ENCODE measurements around the gene MBTD1.

DNA sequence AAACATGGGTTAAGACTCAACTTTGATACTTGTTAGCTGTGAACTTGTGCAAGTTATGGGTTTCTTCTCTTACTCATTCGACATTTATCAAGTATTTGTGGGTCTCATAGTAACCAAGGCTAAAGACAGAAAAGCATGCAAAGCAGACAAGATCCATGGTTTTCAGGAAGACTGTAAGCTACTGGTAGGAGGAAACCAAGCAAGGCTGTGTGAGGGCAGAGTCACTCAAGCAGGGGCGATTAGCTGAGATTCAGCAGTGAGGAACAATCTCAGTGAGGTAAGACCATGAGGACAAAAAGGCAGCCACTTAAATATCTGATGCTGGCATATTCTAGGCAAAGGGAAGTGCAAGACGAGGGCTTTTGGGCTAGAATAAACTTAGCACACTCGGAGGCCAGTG, 29.5 kb downstream of the MBTD1 start:
- no peak for TF ChIP-seq TARDBP (IDR thresholded peaks at IDR 0.05)
- TF ChIP-seq ARNT (IDR thresholded peaks at IDR 0.05), result no peak
- no peak for TF ChIP-seq FOXA1 (IDR thresholded peaks at IDR 0.05)
- no peak for TF ChIP-seq SP1 (IDR thresholded peaks at IDR 0.05)
- no peak for TF ChIP-seq BHLHE40 (IDR thresholded peaks at IDR 0.05; ENCODE audit: borderline replicate concordance)
- no peak for TF ChIP-seq SUZ12 (IDR thresholded peaks at IDR 0.05)
- TF ChIP-seq ELF4 (IDR thresholded peaks at IDR 0.05), result no peak
- TF ChIP-seq HDGF (IDR thresholded peaks at IDR 0.05; ENCODE audit: borderline replicate concordance), result no peak
- no peak for TF ChIP-seq CTBP1 (IDR thresholded peaks at IDR 0.05; ENCODE audit: borderline replicate concordance)
- TF ChIP-seq, protein P1, sequence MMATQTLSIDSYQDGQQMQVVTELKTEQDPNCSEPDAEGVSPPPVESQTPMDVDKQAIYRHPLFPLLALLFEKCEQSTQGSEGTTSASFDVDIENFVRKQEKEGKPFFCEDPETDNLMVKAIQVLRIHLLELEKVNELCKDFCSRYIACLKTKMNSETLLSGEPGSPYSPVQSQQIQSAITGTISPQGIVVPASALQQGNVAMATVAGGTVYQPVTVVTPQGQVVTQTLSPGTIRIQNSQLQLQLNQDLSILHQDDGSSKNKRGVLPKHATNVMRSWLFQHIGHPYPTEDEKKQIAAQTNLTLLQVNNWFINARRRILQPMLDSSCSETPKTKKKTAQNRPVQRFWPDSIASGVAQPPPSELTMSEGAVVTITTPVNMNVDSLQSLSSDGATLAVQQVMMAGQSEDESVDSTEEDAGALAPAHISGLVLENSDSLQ (IDR thresholded peaks at IDR 0.05), result no peak
- no peak for TF ChIP-seq L3MBTL2 (conservative IDR thresholded peaks at IDR 0.05)

Data from HEK293T (cell line).